A673 (cell line): ENCODE measurements around the gene RIMBP3B. TPM values are rescaled to one million over a fixed set of nuclear protein-coding genes. Genes with fewer than 3 reads are reported as not detected.
"Not testable (repeated sequence)": the region's sequence is repeated elsewhere in the genome, so short reads cannot be mapped to it uniquely, and the experiment has no call there.

ENCODE experiments used
- Bru-seq: library from RNA; stranded (reverse); fragments of 400-500 nt; gene quantifications from one replicate; lab custom pipeline; 2021; lab: Mats Ljungman, UMichigan
- BruChase-seq, 2 experiments: library from RNA; stranded (reverse); fragments of 400-500 nt; gene quantifications; one replicate each; lab custom pipeline; 2021; lab: Mats Ljungman, UMichigan
- BruUV-seq: library from RNA; stranded (reverse); fragments of 400-500 nt; replicated peaks from 2 replicates; lab custom pipeline; 2021; lab: Mats Ljungman, UMichigan
- CTCF ChIA-PET: fragments of 300-600 bp; sonication (Branson Sonifier 250); formaldehyde crosslinking; loops from one replicate; lab custom pipeline; 2022; ENCODE audit warnings: antibody characterized with exemption; lab: Charles Lee
- POLR2A ChIA-PET: fragments of 300-600 bp; sonication (Branson Sonifier 250); formaldehyde crosslinking; loops from one replicate; lab custom pipeline; 2022; ENCODE audit warnings: antibody characterized with exemption; ENCODE audit not compliant: low non-redundant PET; lab: Charles Lee
- DNase-seq: peaks from one replicate; pipeline ENCODE4 v3.0.0-alpha.2; 2015; ENCODE audit warnings: low spot score
- H3K27ac ChIP-seq: fragments of 200-600 bp; sonication (generic); 2 replicates; pipeline ENCODE4 v1.5.1; 2016; ENCODE audit warnings: mixed run types, low read depth, mild to moderate bottlenecking, mixed read lengths, antibody characterized with exemption, low read length; ENCODE audit not compliant: poor library complexity, severe bottlenecking
- H3K27me3 ChIP-seq: fragments of 200-600 bp; sonication (generic); replicated peaks from 2 replicates; pipeline ENCODE4 v1.6.1; 2017; ENCODE audit warnings: mixed run types, low read depth, mild to moderate bottlenecking, mixed read lengths, antibody characterized with exemption, low read length; ENCODE audit not compliant: insufficient read depth, poor library complexity
- H3K36me3 ChIP-seq: fragments of 200-600 bp; sonication (generic); 2 replicates; pipeline ENCODE4 v1.6.1; 2016; ENCODE audit warnings: mixed run types, mild to moderate bottlenecking, mixed read lengths, antibody characterized with exemption, low read length; ENCODE audit not compliant: insufficient read depth, poor library complexity, severe bottlenecking
- H3K4me1 ChIP-seq: fragments of 200-600 bp; sonication (generic); 2 replicates; pipeline ENCODE4 v1.6.1; 2017; ENCODE audit warnings: mixed run types, mild to moderate bottlenecking, mixed read lengths, antibody characterized with exemption, low read length; ENCODE audit not compliant: insufficient read depth, poor library complexity, severe bottlenecking
- H3K4me3 ChIP-seq: fragments of 200-600 bp; sonication (generic); 2 replicates; pipeline ENCODE4 v1.5.1; 2016; ENCODE audit warnings: low read depth, mixed run types, mild to moderate bottlenecking, mixed read lengths, low read length; ENCODE audit not compliant: poor library complexity, severe bottlenecking
- H3K9me3 ChIP-seq: fragments of 200-600 bp; sonication (generic); 2 replicates; pipeline ENCODE4 v1.6.1; 2016; ENCODE audit warnings: mixed run types, low read depth, mild to moderate bottlenecking, mixed read lengths, antibody characterized with exemption, low read length; ENCODE audit not compliant: poor library complexity, severe bottlenecking
- intact Hi-C: fragments of 100-400 bp; cut with micrococcal nuclease; formaldehyde crosslinking; loops from one replicate; pipeline ENCODE4 v1.10.0; 2022; ENCODE audit not compliant: unreplicated experiment
- long read RNA-seq: library from polyadenylated mRNA; stranded (forward); transcript quantifications from one replicate; pipeline ENCODE4 v2.0.0, GENCODE V29; 2022
- total RNA-seq: library from RNA; stranded (reverse); gene quantifications from 2 replicates; pipeline ENCODE4 v1.2.3, GENCODE V29; 2021

The RIMBP3B gene, protein sequence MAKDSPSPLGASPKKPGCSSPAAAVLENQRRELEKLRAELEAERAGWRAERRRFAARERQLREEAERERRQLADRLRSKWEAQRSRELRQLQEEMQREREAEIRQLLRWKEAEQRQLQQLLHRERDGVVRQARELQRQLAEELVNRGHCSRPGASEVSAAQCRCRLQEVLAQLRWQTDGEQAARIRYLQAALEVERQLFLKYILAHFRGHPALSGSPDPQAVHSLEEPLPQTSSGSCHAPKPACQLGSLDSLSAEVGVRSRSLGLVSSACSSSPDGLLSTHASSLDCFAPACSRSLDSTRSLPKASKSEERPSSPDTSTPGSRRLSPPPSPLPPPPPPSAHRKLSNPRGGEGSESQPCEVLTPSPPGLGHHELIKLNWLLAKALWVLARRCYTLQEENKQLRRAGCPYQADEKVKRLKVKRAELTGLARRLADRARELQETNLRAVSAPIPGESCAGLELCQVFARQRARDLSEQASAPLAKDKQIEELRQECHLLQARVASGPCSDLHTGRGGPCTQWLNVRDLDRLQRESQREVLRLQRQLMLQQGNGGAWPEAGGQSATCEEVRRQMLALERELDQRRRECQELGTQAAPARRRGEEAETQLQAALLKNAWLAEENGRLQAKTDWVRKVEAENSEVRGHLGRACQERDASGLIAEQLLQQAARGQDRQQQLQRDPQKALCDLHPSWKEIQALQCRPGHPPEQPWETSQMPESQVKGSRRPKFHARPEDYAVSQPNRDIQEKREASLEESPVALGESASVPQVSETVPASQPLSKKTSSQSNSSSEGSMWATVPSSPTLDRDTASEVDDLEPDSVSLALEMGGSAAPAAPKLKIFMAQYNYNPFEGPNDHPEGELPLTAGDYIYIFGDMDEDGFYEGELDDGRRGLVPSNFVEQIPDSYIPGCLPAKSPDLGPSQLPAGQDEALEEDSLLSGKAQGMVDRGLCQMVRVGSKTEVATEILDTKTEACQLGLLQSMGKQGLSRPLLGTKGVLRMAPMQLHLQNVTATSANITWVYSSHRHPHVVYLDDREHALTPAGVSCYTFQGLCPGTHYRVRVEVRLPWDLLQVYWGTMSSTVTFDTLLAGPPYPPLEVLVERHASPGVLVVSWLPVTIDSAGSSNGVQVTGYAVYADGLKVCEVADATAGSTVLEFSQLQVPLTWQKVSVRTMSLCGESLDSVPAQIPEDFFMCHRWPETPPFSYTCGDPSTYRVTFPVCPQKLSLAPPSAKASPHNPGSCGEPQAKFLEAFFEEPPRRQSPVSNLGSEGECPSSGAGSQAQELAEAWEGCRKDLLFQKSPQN (N-terminal part only)
- total RNA-seq (0.87 and 1.0 TPM in 2 replicates), Bru-seq, nascent RNA (percentile 16 among the genes with signal in this experiment), BruChase-seq, experiment 1, labeled RNA remaining after a 2-hour chase (percentile 16 among the genes with signal in this experiment), BruChase-seq, experiment 2, labeled RNA remaining after a 6-hour chase (not detected)
- long read RNA-seq, result 0 reads

DNA sequence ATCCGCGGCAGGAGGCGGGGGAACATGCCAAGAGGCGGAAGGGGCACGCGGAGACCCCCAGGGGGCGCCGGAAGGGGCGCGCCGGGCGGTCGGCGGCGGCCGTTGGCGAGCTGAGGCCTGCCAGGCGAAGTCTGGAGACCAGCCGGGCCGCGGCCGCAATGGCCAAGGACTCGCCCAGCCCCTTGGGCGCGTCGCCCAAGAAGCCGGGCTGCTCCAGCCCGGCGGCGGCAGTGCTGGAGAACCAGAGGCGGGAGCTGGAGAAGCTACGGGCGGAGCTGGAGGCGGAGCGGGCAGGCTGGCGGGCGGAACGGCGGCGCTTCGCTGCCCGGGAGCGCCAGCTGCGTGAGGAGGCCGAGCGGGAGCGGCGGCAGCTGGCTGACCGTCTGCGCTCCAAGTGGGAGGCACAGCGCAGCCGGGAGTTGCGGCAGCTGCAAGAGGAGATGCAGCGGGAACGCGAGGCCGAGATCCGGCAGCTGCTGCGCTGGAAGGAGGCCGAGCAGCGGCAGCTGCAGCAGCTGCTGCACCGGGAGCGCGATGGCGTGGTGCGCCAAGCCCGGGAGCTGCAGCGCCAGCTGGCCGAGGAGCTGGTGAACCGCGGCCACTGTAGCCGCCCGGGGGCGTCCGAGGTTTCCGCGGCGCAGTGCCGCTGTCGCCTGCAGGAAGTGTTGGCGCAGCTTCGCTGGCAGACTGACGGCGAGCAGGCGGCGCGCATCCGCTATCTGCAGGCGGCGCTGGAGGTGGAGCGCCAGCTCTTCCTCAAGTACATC lies at the start of gene RIMBP3B:
RIMBP3B (plus strand) TSS at position 51 of the 767 bp plus-strand sequence; CDS start at position 159, 108 bp downstream.
- intact Hi-C loops, H3K4me1 ChIP-seq, CTCF ChIA-PET, H3K27me3 ChIP-seq, H3K27ac ChIP-seq, POLR2A ChIA-PET, BruUV-seq, H3K36me3 ChIP-seq, DNase-seq, H3K9me3 ChIP-seq, H3K4me3 ChIP-seq: not testable (repeated sequence)

DNA sequence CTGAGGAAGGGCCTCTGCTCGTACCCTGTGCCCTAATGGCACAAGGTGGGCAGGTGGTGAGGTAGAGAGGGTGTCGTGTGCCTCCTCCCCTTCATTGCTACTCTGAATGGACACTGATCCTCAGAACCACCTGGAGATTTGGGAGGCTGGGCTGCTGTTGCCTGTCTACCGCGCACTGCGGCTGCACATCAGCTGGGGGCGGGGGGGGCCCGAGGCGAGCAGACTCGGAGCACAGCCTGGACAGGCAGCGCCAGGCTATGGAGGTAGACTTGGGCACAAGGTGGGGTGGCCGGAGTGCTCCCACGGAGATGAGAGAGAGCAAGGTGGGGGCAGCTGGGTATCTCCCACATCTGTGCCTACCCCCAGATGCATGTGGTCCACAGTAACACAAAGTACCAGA lies 26.0 kb upstream of the RIMBP3B start:
- BruUV-seq, intact Hi-C loops, H3K9me3 ChIP-seq, H3K36me3 ChIP-seq, H3K4me3 ChIP-seq, DNase-seq, H3K27me3 ChIP-seq, CTCF ChIA-PET, H3K4me1 ChIP-seq, H3K27ac ChIP-seq, POLR2A ChIA-PET: not testable (repeated sequence)

DNA sequence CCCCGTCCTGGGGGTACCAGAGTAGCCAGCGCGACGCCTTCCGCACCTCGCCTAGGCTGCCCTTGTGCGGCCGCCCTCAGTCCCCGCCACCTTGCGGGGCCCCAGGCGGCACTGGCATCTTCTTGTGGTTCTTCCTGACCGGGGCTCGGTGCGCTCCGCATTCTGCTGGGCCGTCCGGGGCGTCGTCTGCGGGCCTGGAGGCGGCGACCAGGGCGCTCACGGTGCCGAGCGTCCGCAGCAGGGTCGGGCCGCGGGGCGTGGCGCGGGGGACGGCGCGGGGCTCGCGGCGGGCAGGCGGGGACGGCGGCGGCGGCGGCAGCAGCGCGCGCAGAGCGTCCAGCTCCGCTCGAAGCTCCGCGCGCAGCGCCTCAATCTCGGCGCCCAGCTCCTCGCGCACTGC lies 23.0 kb upstream of the RIMBP3B start:
- BruUV-seq, H3K4me1 ChIP-seq, H3K36me3 ChIP-seq, DNase-seq, H3K27me3 ChIP-seq, POLR2A ChIA-PET, H3K27ac ChIP-seq, H3K4me3 ChIP-seq, intact Hi-C loops, H3K9me3 ChIP-seq, CTCF ChIA-PET: not testable (repeated sequence)

DNA sequence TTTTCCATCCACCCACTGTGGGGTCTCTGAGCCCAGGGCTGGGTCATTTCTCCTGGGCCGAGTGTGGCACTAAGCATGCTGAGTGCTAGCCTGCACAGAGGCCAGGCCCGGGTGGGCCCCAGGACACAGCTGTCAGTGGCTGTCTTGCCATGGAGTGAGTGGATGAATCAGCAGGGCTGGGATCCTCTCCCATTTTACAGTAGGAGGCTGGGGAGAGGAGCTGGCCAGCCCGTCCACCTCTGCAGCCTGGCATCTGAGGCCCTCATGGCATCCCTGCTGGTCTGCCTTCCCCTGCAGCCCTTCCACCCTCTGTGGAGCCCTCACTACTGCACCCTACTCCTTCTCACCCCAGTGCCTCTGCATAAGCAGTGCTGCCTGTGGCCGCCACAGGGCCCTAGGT lies 21.1 kb upstream of the RIMBP3B start:
- H3K9me3 ChIP-seq, DNase-seq, POLR2A ChIA-PET, H3K4me1 ChIP-seq, BruUV-seq, H3K27me3 ChIP-seq, H3K36me3 ChIP-seq, H3K4me3 ChIP-seq, CTCF ChIA-PET, H3K27ac ChIP-seq, intact Hi-C loops: not testable (repeated sequence)

DNA sequence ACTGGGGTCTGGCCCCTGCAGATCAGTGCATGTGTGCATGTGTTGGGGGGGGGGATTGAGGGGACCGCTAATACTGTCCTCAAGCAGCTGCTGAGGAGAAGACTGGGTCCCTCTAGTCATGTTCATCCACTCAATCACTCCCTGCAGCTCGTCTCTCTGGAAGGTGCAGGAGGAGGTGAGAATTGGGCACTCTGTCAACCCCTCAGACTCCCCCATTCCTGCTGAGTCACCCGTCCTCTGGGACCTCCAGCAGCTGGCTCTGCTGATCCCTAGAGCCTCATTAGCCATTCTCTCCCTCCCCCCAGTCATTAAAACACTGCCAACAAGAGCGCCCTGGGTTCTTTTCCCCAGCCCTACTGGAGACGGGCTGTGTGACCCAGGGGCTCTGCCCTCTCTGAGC lies 20.5 kb upstream of the RIMBP3B start:
- H3K27ac ChIP-seq, CTCF ChIA-PET, DNase-seq, H3K9me3 ChIP-seq, H3K4me1 ChIP-seq, BruUV-seq, intact Hi-C loops, POLR2A ChIA-PET, H3K36me3 ChIP-seq, H3K27me3 ChIP-seq, H3K4me3 ChIP-seq: not testable (repeated sequence)

DNA sequence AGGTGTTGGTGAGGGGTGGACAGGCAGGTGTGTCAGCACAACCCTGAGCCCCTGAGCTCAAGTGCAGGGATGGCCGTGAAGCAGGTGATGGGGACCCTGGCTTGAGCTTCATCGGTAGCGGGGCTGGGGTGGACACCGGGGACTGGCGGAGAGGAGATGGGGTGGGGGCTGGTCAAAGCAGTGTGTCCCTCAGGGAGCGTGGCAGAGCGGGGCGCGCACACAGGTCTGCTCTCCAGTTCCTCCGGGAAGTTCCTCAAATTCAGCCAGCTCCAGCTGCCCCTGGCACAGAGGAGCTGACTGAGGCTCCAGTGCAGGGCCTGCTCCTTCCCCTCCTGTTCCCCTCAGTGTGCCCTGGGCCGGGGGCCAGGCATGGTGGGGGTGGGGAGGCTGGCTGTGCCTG lies 19.7 kb upstream of the RIMBP3B start:
- intact Hi-C loops, POLR2A ChIA-PET, CTCF ChIA-PET, DNase-seq, H3K27me3 ChIP-seq, H3K36me3 ChIP-seq, H3K27ac ChIP-seq, BruUV-seq, H3K9me3 ChIP-seq, H3K4me1 ChIP-seq, H3K4me3 ChIP-seq: not testable (repeated sequence)
